Lower leg skin (tissue), 3 donors: ENCODE results near the gene MCM3AP.

Experiments used
- POLR2A ChIP-seq, 2 donors: fragments of 450-650 bp; IDR thresholded peaks; one replicate each; pipeline ENCODE4 v1.6.1; 2016 to 2017; ENCODE audit warnings: antibody characterized with exemption in 2 of 2, mild to moderate bottlenecking in 1 of 2, moderate library complexity in 1 of 2
- TF ChIP-seq, protein P1 (sequence below), 3 donors: fragments of 450-650 bp; IDR thresholded peaks; one replicate each; pipeline ENCODE4 v1.5.1; 2016; ENCODE audit warnings: antibody characterized with exemption in 3 of 3, mild to moderate bottlenecking in 3 of 3, moderate library complexity in 2 of 3

DNA sequence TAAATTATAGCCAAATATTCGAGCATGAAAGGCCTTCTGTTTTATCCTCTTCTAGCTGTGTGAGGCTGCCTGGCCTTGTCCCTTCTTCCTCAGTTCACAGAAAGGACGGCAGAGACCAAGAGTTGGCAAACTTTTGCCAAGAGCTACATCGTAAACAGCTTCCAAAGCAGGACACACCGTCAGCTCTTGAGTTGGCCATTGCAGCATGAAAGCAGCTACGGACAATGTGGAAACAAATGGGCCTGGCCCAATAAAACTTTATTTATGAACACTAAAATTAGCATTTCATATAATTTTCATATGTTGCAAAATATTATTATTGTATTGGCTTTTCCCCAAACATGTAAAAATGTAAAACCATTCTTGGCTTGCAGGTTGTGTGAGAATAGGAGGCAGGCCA, 27.5 kb upstream of the MCM3AP start:
- TF ChIP-seq, protein P1, sequence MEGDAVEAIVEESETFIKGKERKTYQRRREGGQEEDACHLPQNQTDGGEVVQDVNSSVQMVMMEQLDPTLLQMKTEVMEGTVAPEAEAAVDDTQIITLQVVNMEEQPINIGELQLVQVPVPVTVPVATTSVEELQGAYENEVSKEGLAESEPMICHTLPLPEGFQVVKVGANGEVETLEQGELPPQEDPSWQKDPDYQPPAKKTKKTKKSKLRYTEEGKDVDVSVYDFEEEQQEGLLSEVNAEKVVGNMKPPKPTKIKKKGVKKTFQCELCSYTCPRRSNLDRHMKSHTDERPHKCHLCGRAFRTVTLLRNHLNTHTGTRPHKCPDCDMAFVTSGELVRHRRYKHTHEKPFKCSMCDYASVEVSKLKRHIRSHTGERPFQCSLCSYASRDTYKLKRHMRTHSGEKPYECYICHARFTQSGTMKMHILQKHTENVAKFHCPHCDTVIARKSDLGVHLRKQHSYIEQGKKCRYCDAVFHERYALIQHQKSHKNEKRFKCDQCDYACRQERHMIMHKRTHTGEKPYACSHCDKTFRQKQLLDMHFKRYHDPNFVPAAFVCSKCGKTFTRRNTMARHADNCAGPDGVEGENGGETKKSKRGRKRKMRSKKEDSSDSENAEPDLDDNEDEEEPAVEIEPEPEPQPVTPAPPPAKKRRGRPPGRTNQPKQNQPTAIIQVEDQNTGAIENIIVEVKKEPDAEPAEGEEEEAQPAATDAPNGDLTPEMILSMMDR (IDR thresholded peaks at IDR 0.05): no peak
- TF ChIP-seq POLR2A (IDR thresholded peaks at IDR 0.05): no peak
